Sigmoid colon (tissue), 7 donors: ENCODE measurements around the gene TPI1. TPM values are rescaled to one million over a fixed set of nuclear protein-coding genes. Genes with fewer than 3 reads are reported as not detected.

Experiments used
- DNase-seq: peaks from one replicate; pipeline ENCODE4 v3.0.0-alpha.2; 2019
- H3K27ac ChIP-seq, 4 donors: fragments of 200-600 bp; sonication (generic); one replicate each; pipeline ENCODE4 v1.5.1; 2016 to 2019; ENCODE audit warnings: mild to moderate bottlenecking in 1 of 4
- H3K27me3 ChIP-seq, 3 donors: fragments of 200-600 bp; sonication (generic); one replicate each; pipeline ENCODE4 v1.5.1; 2019; ENCODE audit warnings: mild to moderate bottlenecking in 1 of 3
- H3K36me3 ChIP-seq, 4 donors: fragments of 200-600 bp; sonication (generic); one replicate each; pipeline ENCODE4 v1.5.1; 2016 to 2019
- H3K4me1 ChIP-seq, 4 donors: fragments of 200-600 bp; sonication (generic); one replicate each; pipeline ENCODE4 v1.5.1; 2017 to 2019
- H3K4me3 ChIP-seq, 4 donors: fragments of 200-600 bp; sonication (generic); one replicate each; pipeline ENCODE4 v1.5.1; 2017 to 2019; ENCODE audit warnings: mild to moderate bottlenecking in 2 of 4, moderate library complexity in 1 of 4
- H3K9me3 ChIP-seq, 4 donors: fragments of 200-600 bp in 3 of 4; sonication (generic) in 3 of 4; one replicate each; pipeline versions ENCODE4 v1.5.1 to v1.6.1; 2013 to 2019
- CTCF ChIP-seq, 4 experiments: fragments of 450-650 bp in 3 of 4; fragments of 200-600 bp in 1 of 4; IDR thresholded peaks; one replicate each; pipeline ENCODE4 v1.5.1; 2016 to 2019; ENCODE audit warnings: antibody characterized with exemption in 4 of 4, mild to moderate bottlenecking in 3 of 4, moderate library complexity in 2 of 4
- EP300 ChIP-seq, 4 donors: sonication (generic); formaldehyde crosslinking; IDR thresholded peaks; one replicate each; pipeline ENCODE4 v1.6.1; 2017; ENCODE audit warnings: antibody characterized with exemption in 4 of 4
- POLR2A ChIP-seq, 2 donors: fragments of 450-650 bp; IDR thresholded peaks; one replicate each; pipeline ENCODE4 v1.6.1; 2016; ENCODE audit warnings: antibody characterized with exemption in 2 of 2, mild to moderate bottlenecking in 2 of 2, moderate library complexity in 2 of 2
- POLR2AphosphoS5 ChIP-seq, 4 donors: sonication (generic); formaldehyde crosslinking; IDR thresholded peaks; one replicate each; pipeline ENCODE4 v1.6.1; 2017; ENCODE audit warnings: antibody characterized with exemption in 4 of 4
- WGBS, 2 donors: extraction: QIAGEN DNeasy Blood & Tissue Kit; methylation state at CpG; one replicate each; pipeline ENCODE4 v1.1.7; 2013; 5-methylcytosine and 5-hydroxymethylcytosine counted together
- intact Hi-C: fragments of 100-400 bp; cut with DNase I; formaldehyde crosslinking; loops from one replicate; pipeline ENCODE4 v1.15.1; 2023
- polyA plus RNA-seq, 3 donors: library from polyadenylated mRNA; stranded (reverse); fragments of 200-250 nt; gene quantifications; one replicate each; pipeline ENCODE4 v1.2.3, GENCODE V29; 2013
- total RNA-seq, 4 donors: library from RNA; depleted of rRNA; stranded (reverse); fragments of >200 nt; gene quantifications; one replicate each; pipeline ENCODE4 v1.1.0, GENCODE V29; 2016
- donor health status: healthy with polysubstance abuse.
- donor health status: Bipolar disorder and iron deficiency.
- donor health status: healthy.

Gene TPI1
- total and polyA plus RNA-seq, 7 donors = 194 to 994 (median 345) TPM

GRCh38 chr12:6866163-6866919, 990 bp upstream of the TPI1 start:
- Histone ChIP-seq H3K4me1 (peaks cover 0 to 35% (median 33%) of the 10 kb centered on the region in 4 donors), H3K27me3 (no peaks in the 10 kb centered on the region), H3K4me3 (peak overlapping the region in 3 of 4 donors; percentile 94 to 100 (median 99)), H3K9me3 (no peaks in the 10 kb centered on the region), H3K36me3 (peaks cover 14 to 74% (median 49%) of the 10 kb centered on the region in 4 donors), H3K27ac (peak overlapping the region; percentile 95 to 100 (median 98))
- 79 to 85% methylated on average over 19 of the region's 19 CpGs for WGBS, 2 donors
- intact Hi-C loops = loop anchor here (10.0 kb wide), 1 partner anchor 248 kb away; no protein-coding TSS in a partner anchor
- no peak for DNase-seq
- no peak for TF ChIP-seq CTCF (IDR thresholded peaks at IDR 0.05)
- no peak for TF ChIP-seq EP300 (IDR thresholded peaks at IDR 0.05)
- no peak for TF ChIP-seq POLR2AphosphoS5 (IDR thresholded peaks at IDR 0.05)
- TF ChIP-seq POLR2A (IDR thresholded peaks at IDR 0.05) = no peak

- H3K4me1 ChIP-seq = peaks cover 0 to 41% (median 39%) of the 10 kb centered on the region in 4 donors
- intact Hi-C loops = loop anchor here (10.0 kb wide), 1 partner anchor 248 kb away; no protein-coding TSS in a partner anchor
Measured at GRCh38 chr12:6866920-6867412, 365 bp upstream of the TPI1 start.

GRCh38 chr12:6868211-6869048, 1.1 kb downstream of the TPI1 start:
- H3K4me1 ChIP-seq = peaks cover 0 to 52% (median 42%) of the 10 kb centered on the region in 4 donors
- peak overlapping the region; percentile 72 to 100 (median 96) for H3K4me3 ChIP-seq
- no peaks in the 10 kb centered on the region for H3K9me3 ChIP-seq
- H3K27me3 ChIP-seq = no peaks in the 10 kb centered on the region
- TF ChIP-seq CTCF (IDR thresholded peaks at IDR 0.05) (no peak), POLR2AphosphoS5 (IDR thresholded peaks at IDR 0.05) (no peak), EP300 (IDR thresholded peaks at IDR 0.05) (no peak), POLR2A (IDR thresholded peaks at IDR 0.05) (no peak)
- peaks cover 8 to 54% (median 34%) of the 10 kb centered on the region in 4 donors for H3K36me3 ChIP-seq
- DNase-seq = no peak
- 7 to 11% methylated on average over 22 of the region's 22 CpGs for WGBS, 2 donors
- peak overlapping the region; percentile 95 to 100 (median 98) for H3K27ac ChIP-seq
- intact Hi-C loops = loop anchor here (1.0 to 10.0 kb wide), 4 partner anchors 23 to 246 kb away; no protein-coding TSS in a partner anchor

More at GRCh38 chr12:6866920-6867412, 365 bp upstream of the TPI1 start:
- Histone ChIP-seq H3K27me3 (no peaks in the 10 kb centered on the region), H3K9me3 (no peaks in the 10 kb centered on the region), H3K27ac (peak overlapping the region; percentile 95 to 100 (median 98)), H3K36me3 (peaks cover 13 to 69% (median 44%) of the 10 kb centered on the region in 4 donors), H3K4me3 (peak overlapping the region; percentile 72 to 100 (median 96))
- TF ChIP-seq POLR2A (IDR thresholded peaks at IDR 0.05) (no peak), POLR2AphosphoS5 (IDR thresholded peaks at IDR 0.05) (no peak), EP300 (IDR thresholded peaks at IDR 0.05) (no peak), CTCF (IDR thresholded peaks at IDR 0.05) (no peak)
- WGBS, 2 donors = 2 to 4% methylated on average over 33 of the region's 33 CpGs
- no peak for DNase-seq
